ENCODE results near the gene TNPO1.
A peak's percentile ranks its signal among the peaks of the same experiment; 100 is the strongest.

TNPO1 gene

GRCh38 chr5:72816284-72817075 lies at the start of gene TNPO1:
Gene TNPO1 (plus strand): TSS chr5:72816661. CDS start chr5:72816738, 77 bp downstream.
- TF ChIP-seq ZBTB7A (IDR thresholded peaks at IDR 0.05; ENCODE audit: low read depth) (peak; percentile 56), TEAD4 (IDR thresholded peaks at IDR 0.05) (peak; percentile 43), TAF1 (IDR thresholded peaks at IDR 0.05; ENCODE audit: low read depth) (peak; percentile 88), EP300 (IDR thresholded peaks at IDR 0.05; ENCODE audit: borderline replicate concordance) (no peak), FOXM1 (IDR thresholded peaks at IDR 0.05; ENCODE audit: borderline replicate concordance, low read depth) (no peak), YY1 (IDR thresholded peaks at IDR 0.05; ENCODE audit: low read depth) (peak; percentile 79), REST (IDR thresholded peaks at IDR 0.05; ENCODE audit: low read depth) (0 out of 2 replicates have a peak, but pooled peaks have one; percentile 22), TCF12 (IDR thresholded peaks at IDR 0.05; ENCODE audit: low read depth) (peak; percentile 15; the same call in 1 of the 2 replicates)

DNA sequence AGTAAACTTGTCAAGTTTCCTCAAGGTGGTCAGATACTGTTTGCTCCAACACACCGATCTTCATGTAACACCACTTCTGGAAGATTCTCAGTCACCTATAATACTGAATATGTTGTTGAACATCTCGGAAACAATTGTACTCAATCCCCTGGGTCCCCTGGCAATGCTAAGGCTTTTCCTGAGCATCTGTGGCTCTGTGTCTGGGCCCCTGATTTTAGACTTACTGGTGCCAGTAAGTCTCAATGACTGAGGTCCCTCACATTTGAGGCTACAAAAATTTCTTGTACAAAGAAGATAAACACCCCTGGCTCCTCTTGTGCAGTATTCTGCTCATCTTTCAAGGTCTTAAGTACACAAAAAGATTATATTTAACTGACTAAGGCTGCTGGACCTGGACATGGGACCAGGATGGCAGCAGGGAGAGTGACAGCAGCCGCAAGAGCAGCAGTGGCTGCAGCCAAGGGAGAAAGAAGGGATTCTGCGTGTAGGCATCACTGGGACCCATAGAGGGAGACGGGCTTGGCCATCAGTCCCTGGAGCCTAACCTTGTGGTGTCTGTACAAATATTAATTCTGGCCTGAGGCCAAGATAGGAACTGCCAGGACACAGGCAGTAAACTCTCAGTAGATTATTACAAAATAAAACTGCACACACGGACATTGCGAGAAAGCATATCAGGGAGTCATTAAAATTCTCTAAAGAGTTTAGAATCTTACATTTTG lies 49.0 kb upstream of the TNPO1 start:
- TF ChIP-seq USF1 (IDR thresholded peaks at IDR 0.05), result no peak
- TF ChIP-seq YY1 (IDR thresholded peaks at IDR 0.05; ENCODE audit: low read depth), result no peak
- TF ChIP-seq TEAD4 (IDR thresholded peaks at IDR 0.05), result no peak
- TF ChIP-seq MAX (IDR thresholded peaks at IDR 0.05), result no peak
- no peak for TF ChIP-seq TAF1 (IDR thresholded peaks at IDR 0.05; ENCODE audit: low read depth)
- TF ChIP-seq CREB1 (IDR thresholded peaks at IDR 0.05; ENCODE audit: low read depth), result no peak
- no peak for TF ChIP-seq REST (IDR thresholded peaks at IDR 0.05; ENCODE audit: low read depth)
- no peak for TF ChIP-seq ZBTB7A (IDR thresholded peaks at IDR 0.05; ENCODE audit: low read depth)
- TF ChIP-seq NFIC (IDR thresholded peaks at IDR 0.05), result no peak
- TF ChIP-seq RAD21 (IDR thresholded peaks at IDR 0.05; ENCODE audit: low read depth), result no peak
- no peak for TF ChIP-seq CEBPB (IDR thresholded peaks at IDR 0.05)
- no peak for TF ChIP-seq EP300 (IDR thresholded peaks at IDR 0.05; ENCODE audit: borderline replicate concordance)

DNA sequence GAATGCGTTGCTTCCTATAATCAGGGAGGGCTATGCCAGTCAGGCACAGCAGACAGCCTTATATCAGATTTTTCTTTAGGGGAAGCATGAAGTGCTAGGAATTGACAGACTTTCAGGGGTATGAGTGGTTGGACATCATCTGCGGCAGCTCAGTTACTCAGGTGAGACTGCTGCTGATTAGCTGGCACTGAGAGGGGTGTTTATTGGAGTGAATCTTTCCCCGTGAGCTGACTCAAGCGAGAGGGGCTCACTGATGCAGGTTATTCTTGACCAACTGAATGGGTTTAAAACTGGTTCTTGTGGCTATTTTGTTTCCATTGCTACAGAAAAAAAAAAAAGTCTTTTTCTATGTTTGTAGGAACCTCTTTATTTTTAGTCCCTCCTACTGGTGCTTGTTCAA lies 46.2 kb upstream of the TNPO1 start:
- TF ChIP-seq USF1 (IDR thresholded peaks at IDR 0.05) (no peak), YY1 (IDR thresholded peaks at IDR 0.05; ENCODE audit: low read depth) (no peak), EGR1 (IDR thresholded peaks at IDR 0.05) (no peak), TEAD4 (IDR thresholded peaks at IDR 0.05) (no peak), RAD21 (IDR thresholded peaks at IDR 0.05; ENCODE audit: low read depth) (no peak), MAX (IDR thresholded peaks at IDR 0.05) (no peak), EP300 (IDR thresholded peaks at IDR 0.05; ENCODE audit: borderline replicate concordance) (no peak), NFIC (IDR thresholded peaks at IDR 0.05) (no peak), TAF1 (IDR thresholded peaks at IDR 0.05; ENCODE audit: low read depth) (no peak), TCF12 (IDR thresholded peaks at IDR 0.05; ENCODE audit: low read depth) (no peak)

GRCh38 chr5:72776684-72777083 lies 39.8 kb upstream of the TNPO1 start:
- no peak for TF ChIP-seq NFIC (IDR thresholded peaks at IDR 0.05)
- TF ChIP-seq CEBPB (IDR thresholded peaks at IDR 0.05), result no peak
- no peak for TF ChIP-seq ZBTB7A (IDR thresholded peaks at IDR 0.05; ENCODE audit: low read depth)

GRCh38 chr5:72779520-72779919 lies 36.9 kb upstream of the TNPO1 start:
- no peak for TF ChIP-seq RAD21 (IDR thresholded peaks at IDR 0.05; ENCODE audit: low read depth)
- no peak for TF ChIP-seq TAF1 (IDR thresholded peaks at IDR 0.05; ENCODE audit: low read depth)
- no peak for TF ChIP-seq TCF12 (IDR thresholded peaks at IDR 0.05; ENCODE audit: low read depth)
- TF ChIP-seq USF1 (IDR thresholded peaks at IDR 0.05), result no peak
- TF ChIP-seq EGR1 (IDR thresholded peaks at IDR 0.05), result no peak
- TF ChIP-seq FOXM1 (IDR thresholded peaks at IDR 0.05; ENCODE audit: borderline replicate concordance, low read depth), result no peak
- no peak for TF ChIP-seq REST (IDR thresholded peaks at IDR 0.05; ENCODE audit: low read depth)
- no peak for TF ChIP-seq EP300 (IDR thresholded peaks at IDR 0.05; ENCODE audit: borderline replicate concordance)
- no peak for TF ChIP-seq CREB1 (IDR thresholded peaks at IDR 0.05; ENCODE audit: low read depth)
- no peak for TF ChIP-seq TEAD4 (IDR thresholded peaks at IDR 0.05)
- TF ChIP-seq YY1 (IDR thresholded peaks at IDR 0.05; ENCODE audit: low read depth), result no peak
- TF ChIP-seq NFIC (IDR thresholded peaks at IDR 0.05), result no peak

Data from Ishikawa (cell line).